SH-SY5Y (cell line): Measurements from ENCODE around the gene ZBTB40.

ENCODE experiments used
- GATA2 ChIP-seq: IDR thresholded peaks from 2 replicates; pipeline ENCODE4 v1.6.1; 2011; ENCODE audit warnings: mild to moderate bottlenecking, low read depth, low read length
- GATA3 ChIP-seq: IDR thresholded peaks from 2 replicates; pipeline ENCODE4 v1.6.1; 2011; ENCODE audit warnings: low read depth, mild to moderate bottlenecking, low read length, moderate library complexity

- TF ChIP-seq GATA2 (no peak), GATA3 (no peak)
Observed at GRCh38 chr1:22461678-22462527, 10.3 kb downstream of the ZBTB40 start.
